GM06990 (cell line): Measurements from ENCODE around the gene GJB4.
A peak's percentile ranks its signal among the peaks of the same experiment; 100 is the strongest.

ENCODE experiments used
- DNase-seq: peaks from one replicate; pipeline ENCODE4 v3.0.0-alpha.2; 2011; ENCODE audit not compliant: insufficient read length; ENCODE audit errors: extremely low read depth
- H3K27me3 ChIP-seq: replicated peaks from 2 replicates; pipeline ENCODE4 v1.6.0; 2011; ENCODE audit warnings: low read length; ENCODE audit not compliant: control insufficient read depth, insufficient read depth
- H3K36me3 ChIP-seq: 2 replicates; pipeline ENCODE4 v1.5.1; 2011; ENCODE audit warnings: low read length; ENCODE audit not compliant: control insufficient read depth, insufficient read depth
- H3K4me3 ChIP-seq: replicated peaks from 2 replicates; pipeline ENCODE4 v1.5.1; 2011; ENCODE audit warnings: low read depth, mild to moderate bottlenecking, control low read depth, low read length
- CTCF ChIP-seq: IDR thresholded peaks from 2 replicates; pipeline ENCODE4 v1.5.1; 2011; ENCODE audit warnings: low read length, control low read depth, mild to moderate bottlenecking, inconsistent platforms; ENCODE audit not compliant: insufficient read depth, poor library complexity, severe bottlenecking

The GJB4 gene

GRCh38 chr1:34785231-34785874 is 25.8 kb downstream of the GJB4 start:
- no peak for TF ChIP-seq CTCF
- DNase-seq: no peak
- Histone ChIP-seq H3K27me3 (no peaks in the 10 kb centered on the region; the same call in none of the 2 replicates), H3K36me3 (no peaks in the 10 kb centered on the region), H3K4me3 (no peak overlapping the region)

GRCh38 chr1:34785875-34786470 is 26.4 kb downstream of the GJB4 start:
- no peaks in the 10 kb centered on the region; the same call in none of the 2 replicates for H3K27me3 ChIP-seq
- H3K36me3 ChIP-seq: no peaks in the 10 kb centered on the region
- TF ChIP-seq CTCF: no peak
- no peak for DNase-seq
- no peak overlapping the region for H3K4me3 ChIP-seq

GRCh38 chr1:34786521-34787325 is 27.2 kb downstream of the GJB4 start:
- H3K27me3 ChIP-seq: no peaks in the 10 kb centered on the region; the same call in none of the 2 replicates
- no peak for DNase-seq
- H3K4me3 ChIP-seq: no peak overlapping the region
- TF ChIP-seq CTCF: peak; percentile 82
- H3K36me3 ChIP-seq: no peaks in the 10 kb centered on the region

- TF ChIP-seq CTCF: peak; percentile 49
- no peaks in the 10 kb centered on the region; the same call in none of the 2 replicates for H3K27me3 ChIP-seq
- no peak overlapping the region for H3K4me3 ChIP-seq
Measured at GRCh38 chr1:34787461-34788420, 28.2 kb downstream of the GJB4 start.

GRCh38 chr1:34790985-34791384 is 31.4 kb downstream of the GJB4 start:
- Histone ChIP-seq H3K27me3 (peaks cover 2% of the 10 kb centered on the region), H3K4me3 (no peak overlapping the region), H3K36me3 (no peaks in the 10 kb centered on the region)
- DNase-seq: no peak
- TF ChIP-seq CTCF: no peak

More at GRCh38 chr1:34787461-34788420, 28.2 kb downstream of the GJB4 start:
- DNase-seq: no peak
- H3K36me3 ChIP-seq: no peaks in the 10 kb centered on the region
